IPS DF 19.7 (cell line): ENCODE results near the gene GCH1.
"Not testable (repeated sequence)": the region's sequence is repeated elsewhere in the genome, so short reads cannot be mapped to it uniquely, and the experiment has no call there.

Source experiments
- DNase-seq: peaks from one replicate; pipeline ENCODE4 v3.0.0-alpha.2; 2013; ENCODE audit warnings: low read depth, low spot score

The GCH1 gene

GRCh38 chr14:54902521-54903420 is at the start of gene GCH1:
Gene GCH1 (minus strand): TSS chr14:54902826. CDS start chr14:54902663, 163 bp downstream.
- no peak for DNase-seq

- no peak for DNase-seq
Observed at GRCh38 chr14:54947230-54947629, 44.6 kb upstream of the GCH1 start.

GRCh38 chr14:54946500-54946899 is 43.9 kb upstream of the GCH1 start:
- DNase-seq = no peak

GRCh38 chr14:54944737-54945391 is 42.2 kb upstream of the GCH1 start:
- no peak for DNase-seq

GRCh38 chr14:54942913-54943312 is 40.3 kb upstream of the GCH1 start:
- DNase-seq = no peak

- no peak for DNase-seq
Observed at GRCh38 chr14:54936816-54937215, 34.2 kb upstream of the GCH1 start.

- DNase-seq = no peak
Observed at GRCh38 chr14:54935958-54936357, 33.3 kb upstream of the GCH1 start.

GRCh38 chr14:54935100-54935499 is 32.5 kb upstream of the GCH1 start:
- no peak for DNase-seq

- DNase-seq = no peak
Observed at GRCh38 chr14:54933006-54933405, 30.4 kb upstream of the GCH1 start.

- DNase-seq = no peak
Observed at GRCh38 chr14:54931598-54932340, 29.1 kb upstream of the GCH1 start.

- DNase-seq = no peak
Observed at GRCh38 chr14:54931101-54931500, 28.5 kb upstream of the GCH1 start.

GRCh38 chr14:54929556-54929955 is 26.9 kb upstream of the GCH1 start:
- DNase-seq = no peak

- no peak for DNase-seq
Observed at GRCh38 chr14:54928216-54928615, 25.6 kb upstream of the GCH1 start.

- no peak for DNase-seq
Observed at GRCh38 chr14:54927551-54927950, 24.9 kb upstream of the GCH1 start.

GRCh38 chr14:54926570-54926969 is 23.9 kb upstream of the GCH1 start:
- not testable (repeated sequence) for DNase-seq

- no peak for DNase-seq
Observed at GRCh38 chr14:54922598-54922997, 20.0 kb upstream of the GCH1 start.

- no peak for DNase-seq
Observed at GRCh38 chr14:54920052-54920451, 17.4 kb upstream of the GCH1 start.

- DNase-seq = no peak
Observed at GRCh38 chr14:54919330-54919729, 16.7 kb upstream of the GCH1 start.

GRCh38 chr14:54918427-54918826 is 15.8 kb upstream of the GCH1 start:
- no peak for DNase-seq

- no peak for DNase-seq
Observed at GRCh38 chr14:54916101-54916500, 13.5 kb upstream of the GCH1 start.

GRCh38 chr14:54909817-54910558 is 7.4 kb upstream of the GCH1 start:
- DNase-seq = no peak

GRCh38 chr14:54908973-54909372 is 6.3 kb upstream of the GCH1 start:
- DNase-seq = not testable (repeated sequence)
